CD1c-positive myeloid dendritic cell (primary cell): ENCODE results near the gene NELL2.

ENCODE experiments used
- DNase-seq: peaks from one replicate; pipeline ENCODE4 v3.0.0-alpha.2; 2016; ENCODE audit errors: extremely low spot score

NELL2 gene

DNA sequence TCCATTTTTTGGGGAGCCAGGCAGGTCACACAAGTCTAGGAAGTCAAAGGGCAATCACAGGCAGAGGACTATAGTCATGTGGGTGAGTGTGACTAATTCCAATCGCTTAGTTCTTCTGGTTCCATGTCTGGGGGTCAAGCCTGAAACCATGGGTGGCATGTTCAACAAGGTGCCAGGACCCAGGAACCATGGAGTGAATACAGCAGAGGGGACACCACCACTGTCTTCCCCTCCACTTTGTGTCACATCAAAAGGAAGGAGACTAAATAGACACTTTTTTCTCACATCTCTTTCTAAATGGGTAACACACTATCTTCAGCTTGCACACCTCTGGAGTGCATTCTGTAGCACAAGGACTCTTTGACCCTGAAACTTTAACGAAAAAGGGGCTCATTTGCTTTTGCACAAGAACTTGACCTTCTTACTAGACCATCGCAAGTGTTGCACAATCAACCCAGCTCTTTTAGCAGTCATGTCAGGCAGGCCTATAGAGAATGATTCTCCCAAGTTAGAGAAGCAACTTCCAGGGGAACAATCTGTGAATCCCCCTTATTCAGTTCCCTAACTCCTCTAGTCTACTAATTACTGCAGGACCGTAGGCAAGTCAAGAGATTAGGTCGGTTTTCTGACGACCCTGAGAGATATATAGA, 398.7 kb downstream of the NELL2 start:
- DNase-seq = no peak

DNA sequence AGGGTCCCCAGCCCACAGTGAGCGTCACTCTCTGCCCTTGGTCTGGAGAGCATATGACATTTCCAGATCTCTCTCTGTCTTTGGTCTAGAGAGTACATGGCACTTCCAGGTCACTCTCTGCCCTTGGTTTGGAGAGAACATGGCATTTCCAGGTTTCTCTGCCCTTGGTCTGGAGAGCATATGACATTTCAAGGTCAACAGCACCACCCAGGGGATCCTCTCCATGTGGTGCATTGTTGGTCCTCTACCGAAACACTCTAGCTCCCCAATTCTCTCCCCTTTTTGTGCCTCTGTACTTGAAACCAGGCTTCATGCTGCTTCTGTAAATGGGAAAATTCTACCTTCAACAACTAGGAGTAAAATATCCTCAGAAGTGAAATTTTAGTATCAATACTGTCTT, 399.4 kb downstream of the NELL2 start:
- DNase-seq = no peak

DNA sequence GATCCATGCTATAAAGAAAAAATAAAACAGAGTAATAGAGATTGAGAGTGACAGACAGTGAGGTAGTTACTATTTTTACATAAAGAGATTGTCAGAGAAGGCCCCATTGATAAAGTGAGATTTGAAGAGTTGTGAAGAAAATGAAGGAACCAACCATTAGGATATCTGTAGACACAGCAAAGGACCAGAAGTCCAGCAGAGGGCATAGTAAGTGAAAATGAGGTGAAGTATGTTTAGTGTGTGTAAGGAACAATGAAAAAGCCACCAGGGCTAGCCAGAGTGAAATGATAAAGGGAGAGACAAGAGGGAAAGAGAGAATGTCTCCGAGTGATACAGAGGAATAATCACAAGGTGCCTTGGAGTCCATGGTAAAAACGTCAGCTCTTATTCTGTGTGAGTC, 411.0 kb downstream of the NELL2 start:
- no peak for DNase-seq

DNA sequence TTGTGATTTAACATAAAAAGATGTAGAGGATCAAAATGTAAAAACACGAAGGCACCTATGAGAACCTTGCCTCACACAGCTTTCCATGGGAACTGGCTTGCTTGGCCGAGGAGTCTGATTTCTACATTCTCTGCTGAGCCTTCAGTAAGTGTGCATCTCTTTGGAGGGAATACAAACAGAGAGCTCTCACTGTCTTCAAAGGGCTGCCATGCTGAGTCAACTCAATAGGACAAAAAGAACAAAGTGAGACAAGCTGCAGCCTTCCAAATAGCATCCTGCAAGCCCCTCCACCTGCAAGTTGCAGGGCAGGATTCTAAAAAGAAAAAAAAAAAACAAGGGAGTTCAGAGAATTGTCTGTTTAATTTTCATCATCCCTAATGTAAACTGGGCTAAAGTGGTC, 411.9 kb downstream of the NELL2 start:
- no peak for DNase-seq

DNA sequence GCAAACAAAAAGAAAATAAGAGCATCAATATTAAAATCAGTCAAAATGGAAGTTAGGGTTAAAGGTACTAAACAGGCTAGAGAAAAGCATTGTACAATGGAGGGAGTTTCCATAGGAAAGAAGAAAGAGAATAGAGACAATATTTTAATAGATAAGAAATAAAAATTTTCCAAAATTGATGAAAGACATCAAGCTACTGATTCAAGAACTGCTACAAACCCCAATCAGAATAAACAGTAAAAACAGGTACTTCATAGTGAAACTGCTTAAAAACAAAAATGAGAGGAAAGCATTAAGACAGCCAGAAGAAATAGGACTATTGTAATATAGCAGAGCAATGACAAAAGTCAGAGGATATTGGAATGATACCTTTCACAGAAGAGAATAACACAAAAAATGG, 413.4 kb downstream of the NELL2 start:
- no peak for DNase-seq

DNA sequence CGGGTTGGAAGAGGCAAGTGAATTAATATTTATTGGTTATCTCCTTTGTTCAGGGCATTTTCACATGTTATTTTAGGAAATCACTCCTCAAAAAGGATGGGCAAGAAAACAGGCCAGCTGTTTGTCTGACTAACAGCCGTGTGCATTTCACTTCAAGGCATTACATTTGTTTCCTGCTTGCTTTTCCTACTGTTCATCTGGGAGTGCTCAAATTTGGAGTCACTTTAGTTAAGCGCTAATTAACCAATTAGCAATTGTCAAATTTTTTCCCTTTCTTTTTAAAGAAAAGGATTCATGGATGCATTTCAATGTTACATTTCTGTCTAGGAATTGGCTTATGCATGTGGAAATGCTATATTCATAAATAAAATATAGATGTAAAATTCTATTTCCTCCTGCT, 415.9 kb downstream of the NELL2 start:
- DNase-seq = no peak

DNA sequence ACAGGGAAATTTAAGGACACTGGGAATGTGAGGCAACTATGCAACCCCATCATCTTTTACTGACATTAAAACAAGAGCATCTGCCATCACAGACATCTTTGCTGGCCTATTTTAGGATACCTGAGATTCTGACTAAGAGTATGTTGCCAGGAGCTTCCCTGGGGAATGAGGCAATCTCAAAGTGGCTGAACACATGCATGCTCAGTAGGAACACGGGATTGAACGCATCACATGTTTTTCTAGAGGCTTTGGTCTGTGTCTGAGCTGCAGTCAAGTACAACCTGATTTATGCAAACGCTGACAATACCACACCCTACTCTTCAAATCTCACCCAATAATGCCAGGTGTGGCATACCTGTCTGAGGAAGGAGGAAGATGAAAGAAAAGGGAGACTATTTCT, 416.5 kb downstream of the NELL2 start:
- no peak for DNase-seq
